Stimulated activated CD4-positive, alpha-beta T cell treated with anti-CD3 and anti-CD28 coated beads, Interleukin-4, amount 100 ng/mL, for 24 hours (primary cell): Measurements from ENCODE around the gene TSHR.
"Not testable (repeated sequence)": the region's sequence is repeated elsewhere in the genome, so short reads cannot be mapped to it uniquely, and the experiment has no call there.

Source experiments
- DNase-seq: peaks from one replicate; pipeline ENCODE4 v3.0.0-alpha.2; 2020

The TSHR gene

GRCh38 chr14:81091139-81091538, 135.7 kb downstream of the TSHR start:
- DNase-seq = no peak

DNA sequence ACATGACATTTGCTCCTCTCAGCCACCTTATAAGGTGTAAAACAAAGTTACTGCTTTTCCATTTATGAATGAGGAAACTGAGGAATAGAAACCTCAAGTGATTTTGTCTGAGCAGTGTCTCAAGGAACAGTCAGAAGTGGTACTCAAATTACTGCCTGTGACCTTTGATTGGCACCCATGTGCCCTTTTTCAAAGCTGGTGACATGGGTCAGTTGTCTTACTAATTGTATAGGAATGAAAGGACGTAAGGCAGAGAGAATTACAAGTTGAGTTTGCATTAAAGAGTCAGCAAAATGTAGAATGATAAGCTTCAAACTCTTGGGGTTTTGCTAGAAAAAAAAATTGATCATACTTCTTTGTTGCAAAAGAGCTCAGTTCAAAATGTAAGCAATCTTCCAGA, 136.2 kb downstream of the TSHR start:
- DNase-seq = no peak

- DNase-seq = no peak
These were observed 138.2 kb downstream of the TSHR start for GRCh38 chr14:81093651-81094050.

GRCh38 chr14:81095539-81095938, 140.1 kb downstream of the TSHR start:
- DNase-seq = no peak

GRCh38 chr14:81096656-81097055, 141.2 kb downstream of the TSHR start:
- DNase-seq = no peak

DNA sequence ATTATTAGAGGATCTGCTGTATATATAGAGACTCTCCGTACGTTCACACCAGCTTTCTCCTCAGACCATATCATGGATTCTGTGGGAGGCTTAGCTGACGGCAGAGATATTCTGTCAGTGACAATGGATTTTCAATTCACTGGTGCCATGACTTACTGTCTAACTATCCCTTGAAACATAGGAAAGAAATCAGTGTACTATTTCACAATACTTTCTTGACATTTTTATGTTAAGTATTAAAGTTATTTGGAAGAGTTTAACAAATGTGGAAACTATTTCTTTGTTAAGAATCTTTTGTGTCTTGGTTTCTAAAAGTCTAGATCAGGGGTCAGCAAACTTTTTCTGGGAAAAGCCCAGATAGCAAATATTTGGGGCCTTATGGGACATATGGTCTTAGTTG, 146.8 kb downstream of the TSHR start:
- no peak for DNase-seq

DNA sequence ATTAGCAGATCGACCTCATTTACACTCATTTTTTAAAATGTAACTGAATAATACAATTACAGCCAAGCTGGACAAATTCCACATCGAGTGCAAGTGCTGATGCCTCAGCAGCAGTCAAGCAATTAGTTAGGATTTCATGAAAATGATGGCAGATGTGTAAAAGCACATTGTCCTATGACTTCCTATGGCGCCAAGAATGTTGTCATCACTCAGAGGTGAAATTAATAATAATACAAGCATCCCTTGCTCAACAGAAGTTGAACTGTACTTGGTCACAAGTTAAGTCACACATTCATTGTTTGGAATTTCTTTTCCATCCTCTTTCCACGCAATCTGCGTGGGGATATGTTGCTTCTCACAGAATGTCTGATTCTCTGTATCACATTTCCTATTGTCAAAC, 148.0 kb downstream of the TSHR start:
- DNase-seq = no peak

- DNase-seq = no peak
These were observed 150.0 kb downstream of the TSHR start for GRCh38 chr14:81105378-81105777.

- no peak for DNase-seq
These were observed 150.5 kb downstream of the TSHR start for GRCh38 chr14:81105961-81106360.

GRCh38 chr14:81110186-81110585, 154.8 kb downstream of the TSHR start:
- no peak for DNase-seq

DNA sequence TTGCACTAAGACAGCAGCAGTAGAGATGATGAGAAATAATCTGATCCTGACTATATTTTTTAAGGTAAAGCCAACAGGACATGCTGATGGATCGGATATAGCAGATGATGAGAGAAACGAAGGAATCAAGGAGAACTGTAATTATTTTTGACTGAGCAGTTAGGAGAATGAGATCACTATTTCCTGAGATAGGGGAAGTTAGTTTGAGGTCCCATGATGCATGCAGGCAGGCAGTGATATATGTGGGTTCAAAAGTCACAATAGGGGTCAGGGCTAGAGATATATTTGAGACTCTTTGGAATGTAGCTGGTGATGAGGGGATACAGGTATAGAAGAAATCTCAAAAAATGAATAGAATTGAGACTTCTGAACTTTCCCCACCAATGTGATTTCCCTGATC, 157.8 kb downstream of the TSHR start:
- no peak for DNase-seq

- not testable (repeated sequence) for DNase-seq
These were observed 158.8 kb downstream of the TSHR start for GRCh38 chr14:81113945-81114820.

DNA sequence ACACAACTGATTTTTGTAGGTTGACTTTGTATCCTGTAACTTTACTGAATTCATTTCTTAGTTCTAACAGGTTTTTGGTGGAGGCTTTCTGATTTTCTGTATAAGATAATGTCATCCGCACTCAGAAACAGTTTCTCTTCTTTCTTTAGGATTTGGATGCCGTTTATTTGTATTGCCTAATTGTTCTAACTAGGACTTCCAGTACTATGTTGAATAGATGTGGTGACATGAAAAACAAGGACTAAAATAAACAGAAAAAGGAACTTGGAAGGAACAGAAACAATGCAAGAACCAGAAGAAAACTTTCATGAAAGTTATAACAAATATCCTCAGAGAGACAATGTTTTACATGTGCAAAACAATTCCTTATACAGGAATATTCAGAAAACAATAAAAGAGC, 165.1 kb downstream of the TSHR start:
- DNase-seq = no peak

DNA sequence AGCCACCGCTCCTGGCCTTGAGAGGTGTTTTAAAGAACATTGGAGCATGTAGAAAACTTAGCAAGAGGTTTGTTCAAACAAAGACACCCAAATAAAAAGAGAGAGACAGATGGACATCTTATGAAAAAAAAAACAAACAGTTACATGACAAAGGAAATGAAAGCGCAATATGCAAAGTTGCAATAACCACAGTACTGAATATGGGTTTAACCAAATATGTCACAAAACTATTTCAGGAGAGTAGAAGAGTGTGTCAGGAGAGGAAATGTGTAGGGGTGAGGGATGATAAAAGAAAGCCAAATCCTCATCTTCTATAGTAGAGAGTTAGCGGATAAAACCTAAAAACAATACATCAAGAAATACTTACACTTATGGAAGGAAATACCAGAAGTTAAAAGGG, 166.9 kb downstream of the TSHR start:
- no peak for DNase-seq

- no peak for DNase-seq
These were observed 168.4 kb downstream of the TSHR start for GRCh38 chr14:81123811-81124210.

DNA sequence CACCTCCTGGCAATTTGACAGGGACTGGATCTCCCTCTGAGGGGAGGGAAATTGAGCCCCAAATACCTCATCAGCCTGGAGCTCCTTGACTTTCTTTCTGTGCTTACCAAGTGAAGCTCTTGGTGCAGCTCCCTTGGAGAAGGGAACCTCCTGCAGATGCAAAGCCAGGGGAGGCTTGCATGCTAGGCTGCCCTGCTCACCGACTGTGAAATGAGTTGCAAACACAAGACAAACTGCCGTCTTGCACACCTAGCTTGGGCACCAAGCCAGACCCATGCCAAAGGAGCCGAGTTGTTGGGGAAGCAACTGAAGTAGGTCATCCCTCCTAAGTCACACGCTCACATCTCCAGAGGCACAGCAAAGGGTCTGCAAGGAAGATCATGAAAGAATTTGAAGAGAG, 170.1 kb downstream of the TSHR start:
- no peak for DNase-seq

DNA sequence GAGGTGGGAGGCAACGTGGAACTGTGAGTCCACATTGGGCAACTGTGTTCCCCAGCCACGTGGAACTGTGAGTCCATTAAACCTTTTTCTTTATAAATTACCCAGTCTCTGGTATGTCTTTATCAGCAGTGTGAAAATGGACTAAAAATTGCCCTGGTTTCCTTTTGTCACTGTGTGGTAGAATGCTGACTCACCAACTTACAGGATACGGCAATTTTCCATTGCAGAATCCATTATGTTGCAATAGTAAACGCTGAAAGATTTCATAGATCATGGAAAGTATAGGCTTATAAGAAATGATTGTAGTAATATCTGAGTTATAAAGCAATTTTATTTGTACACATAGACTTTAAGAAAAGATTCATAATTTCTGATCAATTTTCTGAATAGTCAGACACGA, 172.4 kb downstream of the TSHR start:
- no peak for DNase-seq

DNA sequence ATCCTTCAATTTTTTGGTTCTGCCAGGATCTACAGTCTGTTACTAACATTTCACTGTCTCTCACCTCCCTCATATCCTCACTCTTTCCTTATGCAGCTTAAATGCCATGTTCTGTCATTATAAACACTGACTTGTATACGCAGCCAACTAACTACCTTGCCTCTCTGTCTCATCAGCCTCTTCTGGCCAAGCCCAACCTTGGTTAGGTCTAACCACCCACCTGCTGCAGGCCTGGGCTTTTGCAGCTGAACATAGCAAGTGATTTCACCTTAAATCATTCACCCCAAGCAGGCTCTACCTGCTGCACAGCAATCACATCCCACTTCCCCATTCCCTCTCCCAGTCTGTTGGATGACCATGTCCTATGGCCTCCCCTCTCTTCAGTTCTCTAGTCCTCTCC, 173.8 kb downstream of the TSHR start:
- no peak for DNase-seq

- no peak for DNase-seq
These were observed 177.0 kb downstream of the TSHR start for GRCh38 chr14:81132468-81132867.

DNA sequence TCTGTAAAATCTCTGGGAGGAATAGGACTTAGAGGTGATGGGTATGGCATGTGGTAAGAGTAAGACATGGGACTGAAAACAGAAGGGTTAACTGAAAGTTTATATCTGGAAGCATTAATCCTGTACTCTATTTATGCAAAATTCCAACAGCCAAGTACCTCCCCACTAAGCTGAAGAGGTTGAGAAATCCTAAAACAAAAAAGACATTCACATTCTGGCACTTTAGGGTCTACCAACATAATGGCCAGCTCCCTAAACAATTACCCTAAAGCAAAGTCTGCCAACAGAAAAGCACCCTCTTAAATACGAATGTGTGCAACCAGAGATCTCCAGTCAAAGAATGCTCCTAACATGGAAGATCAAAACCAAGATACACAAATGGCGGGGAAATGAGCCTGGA, 178.0 kb downstream of the TSHR start:
- no peak for DNase-seq

- no peak for DNase-seq
These were observed 181.9 kb downstream of the TSHR start for GRCh38 chr14:81137316-81137715.

DNA sequence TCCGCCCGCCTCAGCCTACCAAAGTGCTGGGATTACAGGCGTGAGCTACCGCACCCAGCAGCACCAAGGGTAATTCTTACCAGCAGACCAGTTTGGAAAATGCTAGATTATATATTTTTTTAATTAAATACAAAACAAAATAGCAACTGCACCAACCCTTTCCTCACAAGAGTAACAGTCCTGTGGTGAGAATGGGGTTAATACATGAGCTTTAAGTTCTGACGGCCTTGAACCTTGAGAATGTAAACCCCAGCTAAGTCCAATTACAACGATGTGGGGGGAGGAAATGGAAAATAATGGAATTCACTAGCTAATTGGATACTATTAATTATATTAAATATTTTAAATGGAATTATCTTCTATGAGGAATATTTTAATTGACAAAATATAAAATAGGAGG, 183.0 kb downstream of the TSHR start:
- DNase-seq = no peak

DNA sequence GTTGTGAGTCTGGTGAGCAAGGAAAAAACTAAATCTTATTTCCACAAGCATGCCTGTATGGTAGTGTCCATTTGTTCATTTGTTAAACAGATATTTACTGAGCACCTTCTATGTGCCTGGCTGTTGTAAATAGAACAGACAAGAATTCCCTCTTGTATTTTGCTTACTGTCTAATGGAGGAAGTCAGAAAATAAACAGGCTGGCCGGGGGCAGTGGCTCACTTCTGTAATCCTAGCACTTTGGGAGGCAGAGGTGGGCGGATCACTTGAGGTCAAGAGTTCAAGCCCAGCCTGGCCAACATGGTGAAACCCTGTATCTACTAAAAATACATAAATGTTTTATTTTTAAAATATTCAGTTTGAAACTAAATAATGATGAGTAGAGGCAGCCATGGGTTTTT, 186.0 kb downstream of the TSHR start:
- no peak for DNase-seq

GRCh38 chr14:81143793-81144192, 188.4 kb downstream of the TSHR start:
- DNase-seq = no peak
